Activated gamma-delta T cell treated with anti-CD3 and anti-CD28 coated beads, Interleukin-2, amount 50 U/mL, for 16 hours (primary cell): ENCODE measurements around the gene EEF2.

Experiments used
- DNase-seq: peaks from one replicate; pipeline ENCODE4 v3.0.0-alpha.2; 2020; ENCODE audit warnings: low read depth

The EEF2 gene

GRCh38 chr19:3984584-3984907, 717 bp downstream of the EEF2 start:
- no peak for DNase-seq

- DNase-seq, result no peak
Observed at GRCh38 chr19:3983936-3984583, 1.2 kb downstream of the EEF2 start.

- no peak for DNase-seq
Observed at GRCh38 chr19:3983542-3983914, 1.7 kb downstream of the EEF2 start.

GRCh38 chr19:3982701-3983541, 2.3 kb downstream of the EEF2 start:
- DNase-seq, result no peak

GRCh38 chr19:3981736-3982681, 3.3 kb downstream of the EEF2 start:
- DNase-seq, result no peak

- DNase-seq, result no peak
Observed at GRCh38 chr19:3981373-3981735, 3.9 kb downstream of the EEF2 start.

- no peak for DNase-seq
Observed at GRCh38 chr19:3980353-3981251, 4.7 kb downstream of the EEF2 start.

GRCh38 chr19:3979674-3980352, 5.5 kb downstream of the EEF2 start:
- DNase-seq, result no peak

- no peak for DNase-seq
Observed at GRCh38 chr19:3979289-3979673, 6.0 kb downstream of the EEF2 start.

- DNase-seq, result no peak
Observed at GRCh38 chr19:3978145-3978544, 7.1 kb downstream of the EEF2 start.

- DNase-seq, result no peak
Observed at GRCh38 chr19:3977242-3978143, 7.8 kb downstream of the EEF2 start.

GRCh38 chr19:3976495-3977241, 8.6 kb downstream of the EEF2 start:
- DNase-seq, result no peak

- DNase-seq, result no peak
Observed at GRCh38 chr19:3975637-3976087, 9.6 kb downstream of the EEF2 start.

- no peak for DNase-seq
Observed at GRCh38 chr19:3975144-3975543, 10.1 kb downstream of the EEF2 start.

GRCh38 chr19:3970808-3971598, 14.3 kb downstream of the EEF2 start, which contains the start of gene DAPK3:
Gene DAPK3 (minus strand): TSS chr19:3971099. CDS start chr19:3969735, 1,364 bp downstream.
- DNase-seq, result peak; percentile 85

GRCh38 chr19:3970313-3970807, 14.9 kb downstream of the EEF2 start:
- DNase-seq, result no peak

GRCh38 chr19:3969435-3970312, 15.6 kb downstream of the EEF2 start:
- DNase-seq, result no peak
